ENCODE measurements around the gene CADM1. TPM values are rescaled to one million over a fixed set of nuclear protein-coding genes. Genes with fewer than 3 reads are reported as not detected.

Gene CADM1
- total RNA-seq, 2 donors from 2014 or later = 1.4 to 6.1 TPM

DNA sequence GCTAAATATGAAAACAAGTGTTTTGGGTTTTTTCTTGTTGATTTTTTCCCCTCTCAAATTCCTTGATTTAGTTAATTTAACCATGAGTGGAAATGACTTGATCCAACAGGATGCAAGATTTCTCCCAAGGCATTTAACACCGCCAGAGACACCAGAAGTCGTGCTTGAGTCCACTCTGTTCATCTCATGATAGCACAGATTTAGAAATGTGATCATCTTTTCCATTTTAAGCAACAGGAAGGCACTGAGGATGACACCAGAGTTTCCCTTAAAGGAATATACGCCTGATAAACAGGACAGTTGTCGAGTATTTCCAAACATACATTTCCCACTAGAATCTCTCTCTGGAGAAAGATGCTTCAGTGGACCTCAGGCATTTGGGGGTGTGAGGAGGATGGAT, 318.7 kb downstream of the CADM1 start:
- ATAC-seq (ENCODE audit: insufficient number of reproducible peaks, low FRiP score, low read depth) (no peak), DNase-seq (ENCODE audit: low spot score) (no peak)
- H3K4me1 ChIP-seq (ENCODE audit: control insufficient read depth in 1 of 2, low read depth in 2 of 2) = no peaks in the 10 kb centered on the region
- no peaks in the 10 kb centered on the region for H3K9me3 ChIP-seq
- no peaks in the 10 kb centered on the region for H3K36me3 ChIP-seq
- no peaks in the 10 kb centered on the region for H3K27me3 ChIP-seq (replicated peaks; ENCODE audit: insufficient read depth)
- no peak overlapping the region for H3K4me3 ChIP-seq
- no peak overlapping the region for H3K27ac ChIP-seq
- TF ChIP-seq, protein P1, sequence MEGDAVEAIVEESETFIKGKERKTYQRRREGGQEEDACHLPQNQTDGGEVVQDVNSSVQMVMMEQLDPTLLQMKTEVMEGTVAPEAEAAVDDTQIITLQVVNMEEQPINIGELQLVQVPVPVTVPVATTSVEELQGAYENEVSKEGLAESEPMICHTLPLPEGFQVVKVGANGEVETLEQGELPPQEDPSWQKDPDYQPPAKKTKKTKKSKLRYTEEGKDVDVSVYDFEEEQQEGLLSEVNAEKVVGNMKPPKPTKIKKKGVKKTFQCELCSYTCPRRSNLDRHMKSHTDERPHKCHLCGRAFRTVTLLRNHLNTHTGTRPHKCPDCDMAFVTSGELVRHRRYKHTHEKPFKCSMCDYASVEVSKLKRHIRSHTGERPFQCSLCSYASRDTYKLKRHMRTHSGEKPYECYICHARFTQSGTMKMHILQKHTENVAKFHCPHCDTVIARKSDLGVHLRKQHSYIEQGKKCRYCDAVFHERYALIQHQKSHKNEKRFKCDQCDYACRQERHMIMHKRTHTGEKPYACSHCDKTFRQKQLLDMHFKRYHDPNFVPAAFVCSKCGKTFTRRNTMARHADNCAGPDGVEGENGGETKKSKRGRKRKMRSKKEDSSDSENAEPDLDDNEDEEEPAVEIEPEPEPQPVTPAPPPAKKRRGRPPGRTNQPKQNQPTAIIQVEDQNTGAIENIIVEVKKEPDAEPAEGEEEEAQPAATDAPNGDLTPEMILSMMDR (IDR thresholded peaks at IDR 0.05) = no peak

DNA sequence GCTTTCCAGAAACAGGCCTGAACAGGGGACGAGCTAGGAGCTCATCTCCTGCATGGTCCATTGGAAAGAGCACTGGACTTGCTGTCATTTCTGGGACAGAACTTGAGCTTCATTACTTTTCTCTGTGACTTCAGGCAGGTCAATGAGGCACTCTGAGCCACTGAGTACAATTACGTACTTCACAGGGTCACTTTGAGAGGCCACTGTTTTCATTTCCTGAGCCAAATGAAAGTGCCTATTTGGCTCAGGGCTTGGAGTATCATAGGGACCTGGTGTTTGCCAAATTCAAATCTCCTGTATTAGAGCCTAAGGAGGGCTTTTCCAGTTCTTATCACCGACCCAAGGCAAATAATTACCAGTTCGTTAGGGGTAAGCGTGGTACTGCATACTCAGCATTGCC, 319.3 kb downstream of the CADM1 start:
- DNase-seq (ENCODE audit: low spot score) (no peak), ATAC-seq (ENCODE audit: insufficient number of reproducible peaks, low FRiP score, low read depth) (no peak)
- H3K36me3 ChIP-seq = no peaks in the 10 kb centered on the region
- H3K27me3 ChIP-seq (replicated peaks; ENCODE audit: insufficient read depth) = no peaks in the 10 kb centered on the region
- no peaks in the 10 kb centered on the region for H3K9me3 ChIP-seq
- H3K4me3 ChIP-seq = no peak overlapping the region
- no peak overlapping the region for H3K27ac ChIP-seq
- TF ChIP-seq, protein P1 (IDR thresholded peaks at IDR 0.05) = no peak
- H3K4me1 ChIP-seq (ENCODE audit: control insufficient read depth in 1 of 2, low read depth in 2 of 2) = no peaks in the 10 kb centered on the region

DNA sequence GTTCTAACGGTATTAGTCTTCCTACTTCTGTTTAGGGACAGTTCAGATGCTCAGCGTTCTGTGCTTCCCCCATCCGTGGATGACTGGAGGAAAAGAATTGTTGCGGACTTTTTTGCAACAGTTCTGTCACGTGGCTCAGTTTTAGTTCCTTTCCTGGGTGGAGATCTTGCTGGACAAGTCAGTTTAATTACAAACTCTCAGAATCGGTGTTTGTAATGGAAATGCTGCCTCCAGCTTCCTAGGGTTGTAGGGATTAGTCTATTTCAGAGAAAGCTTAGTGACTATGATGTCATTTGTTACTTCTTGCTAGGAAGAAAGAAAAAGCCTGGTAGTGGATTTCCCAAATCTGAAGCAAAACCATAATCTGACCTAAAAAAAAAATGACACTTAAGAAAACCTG, 320.4 kb downstream of the CADM1 start:
- Histone ChIP-seq H3K27ac (no peak overlapping the region), H3K4me1 (ENCODE audit: control insufficient read depth in 1 of 2, low read depth in 2 of 2) (no peaks in the 10 kb centered on the region), H3K27me3 (replicated peaks; ENCODE audit: insufficient read depth) (no peaks in the 10 kb centered on the region), H3K9me3 (no peaks in the 10 kb centered on the region), H3K4me3 (no peak overlapping the region), H3K36me3 (no peaks in the 10 kb centered on the region)
- TF ChIP-seq, protein P1 (IDR thresholded peaks at IDR 0.05) = no peak
- no peak for ATAC-seq (ENCODE audit: insufficient number of reproducible peaks, low FRiP score, low read depth)
- DNase-seq (ENCODE audit: low spot score) = no peak

DNA sequence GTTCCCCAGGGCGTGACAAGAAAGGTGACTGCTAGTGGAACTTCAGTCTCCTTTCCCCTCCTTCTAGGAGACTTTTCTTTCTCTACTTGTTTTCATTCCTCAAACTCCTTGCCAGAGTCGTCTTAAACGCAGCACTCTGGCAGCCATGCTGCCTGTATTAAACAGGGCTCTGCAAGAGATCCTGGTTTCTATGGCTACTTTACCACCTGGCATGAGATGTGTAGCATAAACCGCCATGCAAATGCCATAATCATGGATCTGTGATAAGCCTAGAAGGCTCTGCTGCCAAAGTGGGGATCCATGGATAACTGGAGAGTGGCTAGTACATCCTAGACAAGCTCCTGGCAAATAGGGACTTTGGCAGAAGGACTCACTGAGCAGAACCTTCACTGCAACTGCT, 321.1 kb downstream of the CADM1 start:
- Histone ChIP-seq H3K4me3 (no peak overlapping the region), H3K27ac (no peak overlapping the region), H3K36me3 (no peaks in the 10 kb centered on the region), H3K9me3 (no peaks in the 10 kb centered on the region), H3K4me1 (ENCODE audit: control insufficient read depth in 1 of 2, low read depth in 2 of 2) (no peaks in the 10 kb centered on the region), H3K27me3 (replicated peaks; ENCODE audit: insufficient read depth) (no peaks in the 10 kb centered on the region)
- TF ChIP-seq, protein P1 (IDR thresholded peaks at IDR 0.05) = no peak
- DNase-seq (ENCODE audit: low spot score) = no peak
- no peak for ATAC-seq (ENCODE audit: insufficient number of reproducible peaks, low FRiP score, low read depth)

DNA sequence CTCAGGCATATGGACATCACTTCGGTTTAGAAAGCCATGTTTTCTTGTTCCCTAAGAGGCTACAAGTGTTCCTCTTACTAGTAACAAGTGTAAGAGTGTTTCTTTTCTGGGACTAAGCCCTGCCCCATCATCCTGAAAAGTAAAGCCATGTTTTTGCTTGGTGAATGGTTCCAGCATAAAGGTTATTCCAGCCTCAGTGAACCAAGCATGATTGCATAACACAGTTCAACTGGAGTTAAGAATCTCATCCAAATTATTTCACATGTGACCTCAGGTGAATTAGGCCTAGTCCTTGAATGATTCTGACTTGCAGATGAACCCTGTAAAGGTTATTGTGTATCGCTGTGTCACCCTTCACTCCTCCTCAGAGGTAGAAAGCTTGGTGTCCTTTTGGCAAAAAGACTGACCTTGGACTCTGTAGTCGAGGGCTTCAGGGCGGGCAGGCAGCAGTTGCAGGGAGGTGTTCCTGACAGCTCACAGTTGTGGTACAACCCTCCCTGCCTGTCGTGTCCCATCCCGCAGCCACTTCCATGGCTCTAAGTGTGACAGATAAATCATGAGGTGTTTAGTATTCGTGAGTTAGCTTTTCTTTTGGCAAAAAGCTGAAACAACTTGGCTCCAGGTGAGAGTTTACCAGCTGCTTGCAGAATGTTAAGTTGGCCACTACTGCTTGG, 321.8 kb downstream of the CADM1 start:
- H3K36me3 ChIP-seq = no peaks in the 10 kb centered on the region
- no peak overlapping the region for H3K27ac ChIP-seq
- no peaks in the 10 kb centered on the region for H3K9me3 ChIP-seq
- no peaks in the 10 kb centered on the region for H3K27me3 ChIP-seq (replicated peaks; ENCODE audit: insufficient read depth)
- ATAC-seq (ENCODE audit: insufficient number of reproducible peaks, low FRiP score, low read depth) (no peak), DNase-seq (ENCODE audit: low spot score) (no peak)
- no peaks in the 10 kb centered on the region for H3K4me1 ChIP-seq (ENCODE audit: control insufficient read depth in 1 of 2, low read depth in 2 of 2)
- TF ChIP-seq, protein P1 (IDR thresholded peaks at IDR 0.05) = no peak
- no peak overlapping the region for H3K4me3 ChIP-seq
